K562 (cell line): ENCODE results near the gene RNGTT. TPM values are rescaled to one million over a fixed set of nuclear protein-coding genes. Genes with fewer than 3 reads are reported as not detected.
A peak's percentile ranks its signal among the peaks of the same experiment; 100 is the strongest.

Source experiments
- ATAC-seq: fragments of 200-7000 bp; cut with Tn5 transposase; 3 replicates; pipeline ENCODE4 v1.9.1; 2020; ENCODE audit warnings: moderate library complexity
- BruUV-seq: library from RNA; stranded (reverse); fragments of 400-500 nt; replicated peaks from 2 replicates; lab custom pipeline; 2021; lab: Mats Ljungman, UMichigan
- CTCF ChIA-PET: fragments of 300-600 bp; formaldehyde crosslinking; extraction: SDS; loops from one replicate; lab custom pipeline; 2021; ENCODE audit warnings: low intra/inter-chr PET ratio; lab: Yijun Ruan, JAX
- POLR2A ChIA-PET: fragments of 300-600, 350-650 bp; sonication (Branson Sonifier 250); formaldehyde crosslinking; extraction: SDS; loops from one replicate; lab custom pipeline; 2021; ENCODE audit warnings: antibody characterized with exemption, inconsistent platforms; lab: Yijun Ruan, JAX
- DNase-seq, 4 experiments: peaks; one replicate each; pipeline versions ENCODE4 v3.0.0 to v3.0.0-alpha.2; 2011 to 2018; ENCODE audit warnings: low spot score in 3 of 4, mixed read lengths in 3 of 4; ENCODE audit errors: extremely low read depth in 1 of 4
- FAIRE-seq: peaks from 2 replicates; lab custom pipeline; 2011; peaks lifted over from hg19 to GRCh38; lab: Jason Lieb, UNC
- H2AFZ ChIP-seq: 2 replicates; pipeline ENCODE4 v1.6.0; 2011; ENCODE audit warnings: low read depth, low read length, control low read depth, inconsistent platforms
- H3K27ac ChIP-seq: fragments of 200-600 bp; 3 replicates; pipeline ENCODE4 v1.8.0; 2011; ENCODE audit warnings: low read depth, mild to moderate bottlenecking, control low read depth, inconsistent platforms, low read length, moderate library complexity, mixed read lengths; ENCODE audit errors: extremely low read depth
- H3K27me3 ChIP-seq, 2 experiments: fragments of 300-600 bp in 1 of 2; 2 replicates in 1 of 2; 3 replicates in 1 of 2; pipeline versions ENCODE4 v1.6.0 to v1.8.0; 2011; ENCODE audit warnings: inconsistent platforms in 2 of 2, low read length in 2 of 2, mild to moderate bottlenecking in 1 of 2, mixed read lengths in 1 of 2, moderate library complexity in 1 of 2; ENCODE audit not compliant: control insufficient read depth in 2 of 2, insufficient read depth in 2 of 2
- H3K36me3 ChIP-seq: fragments of 300-600 bp; 3 replicates; pipeline ENCODE4 v1.8.0; 2011; ENCODE audit warnings: mild to moderate bottlenecking, low read length, inconsistent platforms; ENCODE audit not compliant: control insufficient read depth, insufficient read depth
- H3K4me1 ChIP-seq, 2 experiments: fragments of 200-600 bp in 1 of 2; replicated peaks in 1 of 2; 2 replicates in 1 of 2; 3 replicates in 1 of 2; pipeline versions ENCODE4 v1.5.1 to v1.8.0; 2011; ENCODE audit warnings: inconsistent platforms in 2 of 2, low read length in 2 of 2, mild to moderate bottlenecking in 1 of 2, mixed read lengths in 1 of 2, moderate library complexity in 1 of 2; ENCODE audit not compliant: control insufficient read depth in 2 of 2, insufficient read depth in 2 of 2
- H3K4me2 ChIP-seq: 2 replicates; pipeline ENCODE4 v1.6.1; 2011; ENCODE audit warnings: low read length, control low read depth, inconsistent platforms, mixed read lengths; ENCODE audit not compliant: insufficient read depth
- H3K4me3 ChIP-seq: fragments of 200-600 bp; sonication (generic), shearing (Covaris generic); 2 replicates; pipeline ENCODE4 v1.5.1; 2016; ENCODE audit warnings: control low read depth, inconsistent platforms
- H3K79me2 ChIP-seq: fragments of 200-600 bp; 3 replicates; pipeline ENCODE4 v1.8.0; 2011; ENCODE audit warnings: low read length, inconsistent platforms; ENCODE audit not compliant: control insufficient read depth, insufficient read depth
- H3K9ac ChIP-seq, 2 experiments: 2 replicates each; pipeline versions ENCODE4 v1.6.0 to v1.6.1; 2011; ENCODE audit warnings: low read depth in 2 of 2, low read length in 2 of 2, control low read depth in 1 of 2, inconsistent platforms in 1 of 2, mild to moderate bottlenecking in 1 of 2, mixed read lengths in 1 of 2; ENCODE audit not compliant: insufficient read depth in 1 of 2
- H3K9me1 ChIP-seq: one replicate; pipeline ENCODE4 v1.6.0; 2011; ENCODE audit warnings: inconsistent platforms, mild to moderate bottlenecking, low read length, moderate library complexity; ENCODE audit not compliant: control insufficient read depth, insufficient read depth
- H3K9me3 ChIP-seq: replicated peaks from 2 replicates; pipeline ENCODE4 v1.5.1; 2011; ENCODE audit warnings: low read depth, low read length, inconsistent platforms; ENCODE audit not compliant: control insufficient read depth, insufficient read depth
- H4K20me1 ChIP-seq: replicated peaks from 2 replicates; pipeline ENCODE4 v1.6.1; 2011; ENCODE audit warnings: low read length, inconsistent platforms, mixed read lengths; ENCODE audit not compliant: control insufficient read depth, insufficient read depth
- E2F5 ChIP-seq: sonication (generic); formaldehyde crosslinking; IDR thresholded peaks from 2 replicates; pipeline ENCODE4 v1.8.0; 2022; ENCODE audit warnings: mild to moderate bottlenecking, missing genetic modification reagents
- ESRRA ChIP-seq: fragments of 450-650 bp; IDR thresholded peaks from 2 replicates; pipeline ENCODE4 v1.6.1; 2014; ENCODE audit warnings: low read depth, mild to moderate bottlenecking, moderate library complexity, borderline replicate concordance
- GATAD2B ChIP-seq: fragments of 450-650 bp; IDR thresholded peaks from 2 replicates; pipeline ENCODE4 v1.6.1; 2017; ENCODE audit warnings: mild to moderate bottlenecking, borderline replicate concordance
- JUN ChIP-seq, 2 experiments: sonication (generic) in 1 of 2; formaldehyde crosslinking in 1 of 2; IDR thresholded peaks; 2 replicates each; pipeline versions ENCODE4 v1.6.1 to v1.8.0; 2012 to 2022; ENCODE audit warnings: borderline replicate concordance in 2 of 2, mild to moderate bottlenecking in 2 of 2, improper control_type of control experiment in 1 of 2, low read depth in 1 of 2, low read length in 1 of 2, missing genetic modification reagents in 1 of 2
- KAT2B ChIP-seq: IDR thresholded peaks from one replicate; pipeline ENCODE4 v1.6.1; 2012; ENCODE audit warnings: low read depth, mild to moderate bottlenecking, control low read depth, inconsistent platforms, low read length, moderate library complexity
- KAT8 ChIP-seq: fragments of 450-650 bp; IDR thresholded peaks from 2 replicates; pipeline ENCODE4 v1.6.1; 2016; ENCODE audit warnings: low read depth, mild to moderate bottlenecking
- MAFF ChIP-seq: IDR thresholded peaks from 2 replicates; pipeline ENCODE4 v1.6.1; 2012; ENCODE audit warnings: low read length, improper control_type of control experiment
- MAFG ChIP-seq: fragments of 450-650 bp; conservative IDR thresholded peaks from 2 replicates; pipeline ENCODE4 v1.6.1; 2016; ENCODE audit warnings: missing genetic modification characterization, missing compliant biosample characterization
- MAFK ChIP-seq: IDR thresholded peaks from 2 replicates; pipeline ENCODE4 v1.6.1; 2011; ENCODE audit warnings: low read length, improper control_type of control experiment
- MEF2D ChIP-seq: conservative IDR thresholded peaks from 2 replicates; pipeline ENCODE4 v1.6.1; 2016; ENCODE audit warnings: low read depth, missing genetic modification characterization, missing compliant biosample characterization
- MXI1 ChIP-seq: IDR thresholded peaks from 2 replicates; pipeline ENCODE4 v1.6.1; 2011; ENCODE audit warnings: low read depth, mild to moderate bottlenecking, improper control_type of control experiment, low read length
- NCOA2 ChIP-seq, 2 experiments: fragments of 450-650 bp; IDR thresholded peaks; 2 replicates each; pipeline ENCODE4 v1.6.1; 2018; ENCODE audit warnings: mild to moderate bottlenecking in 2 of 2, moderate library complexity in 1 of 2; ENCODE audit not compliant: partially characterized antibody in 2 of 2
- NFE2 ChIP-seq: IDR thresholded peaks from 2 replicates; pipeline ENCODE4 v1.6.1; 2014; ENCODE audit warnings: antibody characterized with exemption, low read depth
- OTX1 ChIP-seq: fragments of 450-650 bp; formaldehyde crosslinking; IDR thresholded peaks from 2 replicates; pipeline ENCODE4 v1.4.0; 2022; ENCODE audit warnings: mild to moderate bottlenecking
- PATZ1 ChIP-seq: fragments of 250-450 bp; sonication (Bioruptor Pico); IDR thresholded peaks from 2 replicates; pipeline ENCODE4 v1.5.0; 2020; ENCODE audit warnings: mild to moderate bottlenecking, borderline replicate concordance
- TAL1 ChIP-seq: fragments of 450-650 bp; IDR thresholded peaks from 2 replicates; pipeline ENCODE4 v1.6.1; 2016; ENCODE audit warnings: mild to moderate bottlenecking
- TGIF2 ChIP-seq: sonication (generic); formaldehyde crosslinking; IDR thresholded peaks from 2 replicates; pipeline ENCODE4 v1.8.1; 2022; ENCODE audit warnings: mild to moderate bottlenecking, missing genetic modification reagents, moderate library complexity
- ZNF121 ChIP-seq: sonication (generic); formaldehyde crosslinking; conservative IDR thresholded peaks from 2 replicates; pipeline ENCODE4 v1.8.0; 2022; ENCODE audit warnings: missing genetic modification reagents
- ZNF395 ChIP-seq: fragments of 200-800 bp; sonication (Bioruptor generic); IDR thresholded peaks from 2 replicates; pipeline ENCODE4 v1.6.1; 2017; ENCODE audit warnings: missing genetic modification characterization, missing compliant biosample characterization
- ZNF589 ChIP-seq: fragments of 200-800 bp; sonication (Bioruptor generic); IDR thresholded peaks from 2 replicates; pipeline ENCODE4 v1.6.1; 2016; ENCODE audit warnings: low read depth, missing genetic modification characterization, missing compliant biosample characterization
- ZNF830 ChIP-seq: fragments of 250-450 bp; sonication (Bioruptor Pico); IDR thresholded peaks from 2 replicates; pipeline ENCODE4 v1.5.0; 2021; ENCODE audit warnings: mild to moderate bottlenecking
- WGBS: fragments of 100-300 bp; shearing (Covaris generic); methylation state at CpG from one replicate; pipeline ENCODE4 v1.1.6; 2016; ENCODE audit warnings: low coverage, mixed read lengths; ENCODE audit not compliant: insufficient coverage; ENCODE audit errors: missing lambda C conversion rate; 5-methylcytosine and 5-hydroxymethylcytosine counted together
- in situ Hi-C: fragments of 300-500 bp; cut with MboI; formaldehyde crosslinking; loops from 4 replicates; pipeline ENCODE4 v1.15.0; 2018; ENCODE audit warnings: inconsistent platforms, mixed read lengths
- intact Hi-C: fragments of 100-400 bp; cut with micrococcal nuclease; formaldehyde crosslinking; loops from 2 replicates; pipeline ENCODE4 v1.14.2; 2022
- polyA plus RNA-seq, 8 experiments: library from polyadenylated mRNA; depleted of rRNA in 4 of 8; stranded (reverse) in 5 of 8; unstranded in 3 of 8; fragments of >200 nt; fragmentation: Nextera tagmentation in 2 of 8; fragmentation: Illumina TruSeq in 1 of 8; extraction: Ambion mirVana in 2 of 8; extraction: Trizol in 1 of 8; gene quantifications; 2 replicates each; pipeline versions ENCODE4 v1.2.1 to v1.2.3, GENCODE V29; 2011 to 2014; ENCODE audit warnings: inconsistent platforms in 1 of 8, missing spikeins in 1 of 8
- total RNA-seq, 7 experiments: library from RNA; depleted of rRNA in 6 of 7; stranded (reverse); fragments of >200 nt in 6 of 7; fragmentation: Illumina TruSeq in 2 of 7; extraction: Trizol in 2 of 7; gene quantifications; 2 replicates each; pipeline versions ENCODE4 v1.2.1 to v1.2.3, GENCODE V29; 2011 to 2021; ENCODE audit warnings: low replicate concordance in 1 of 7

The RNGTT gene
- total and polyA plus RNA-seq, 9 of the 15 experiments (the other 6 are each of a cell fraction or from before 2014, with no cell fraction given) = 6.1 to 31.7 (median 19.5) TPM

GRCh38 chr6:88763160-88763559 lies 200.3 kb downstream of the RNGTT start:
- Histone ChIP-seq H3K9me3 (no peaks in the 10 kb centered on the region), H3K9me1 (no peaks in the 10 kb centered on the region), H3K4me2 (no peak overlapping the region), H3K36me3 (0 out of 3 replicates have a peak, but pooled peaks cover 3% of the 10 kb centered on the region), H3K27me3 (no peaks in the 10 kb centered on the region), H3K4me3 (no peak overlapping the region), H4K20me1 (no peaks in the 10 kb centered on the region), H3K4me1 (0 out of 5 replicates have a peak, but pooled peaks cover 0 to 2% of the 10 kb centered on the region in 2 experiments), H2AFZ (no peak overlapping the region), H3K27ac (no peak overlapping the region), H3K79me2 (no peaks in the 10 kb centered on the region), H3K9ac (no peak overlapping the region)
- in situ Hi-C loops = no loop called here
- 62% methylated on average over 3 of the region's 3 CpGs for WGBS
- intact Hi-C loops = no loop called here
- ATAC-seq (no peak), DNase-seq (no peak), FAIRE-seq (no peak)
- ChIA-PET POLR2A (no interaction called here), CTCF (no interaction called here)
- no TSS peak for BruUV-seq
- no peak for TF ChIP-seq ZNF830
- TF ChIP-seq MAFK = peak; percentile 50; the same call in 1 of the 2 replicates
- no peak for TF ChIP-seq ZNF589
- TF ChIP-seq ZNF121 (CRISPR knock-in tag) = no peak
- TF ChIP-seq NFE2 = peak; percentile 74
- TF ChIP-seq MEF2D (tag) = no peak
- no peak for TF ChIP-seq GATAD2B
- no peak for TF ChIP-seq ESRRA
- TF ChIP-seq E2F5 (CRISPR knock-in tag) = no peak
- TF ChIP-seq KAT2B = no peak
- TF ChIP-seq KAT8 = no peak
- TF ChIP-seq MAFG (tag) = peak; percentile 79
- TF ChIP-seq MXI1 = no peak
- TF ChIP-seq JUN (IDR thresholded peaks at IDR 0.05; ENCODE audit: borderline replicate concordance, low read depth, low read length) = no peak
- no peak for TF ChIP-seq JUN (CRISPR knock-in tag; IDR thresholded peaks at IDR 0.05; ENCODE audit: borderline replicate concordance)
- TF ChIP-seq OTX1 (CRISPR knock-in tag) = no peak
- no peak for TF ChIP-seq NCOA2 (IDR thresholded peaks at IDR 0.05; ENCODE audit: partially characterized antibody in 2 of 2)
- no peak for TF ChIP-seq ZNF395
- TF ChIP-seq TGIF2 (CRISPR knock-in tag) = no peak
- TF ChIP-seq MAFF = peak; percentile 66; the same call in 1 of the 2 replicates
- TF ChIP-seq PATZ1 (CRISPR knock-in tag) = no peak
- TF ChIP-seq TAL1 = no peak
